ENCODE measurements around the gene SMTNL2.
"Not testable (repeated sequence)": the region's sequence is repeated elsewhere in the genome, so short reads cannot be mapped to it uniquely, and the experiment has no call there.

The SMTNL2 gene

GRCh38 chr17:4560421-4560820, 23.9 kb upstream of the SMTNL2 start, which contains the start of gene GGT6:
Gene GGT6 (minus strand): TSS chr17:4560577. CDS start chr17:4560521, 56 bp downstream.
- no peak for DNase-seq (ENCODE audit: low spot score)

DNA sequence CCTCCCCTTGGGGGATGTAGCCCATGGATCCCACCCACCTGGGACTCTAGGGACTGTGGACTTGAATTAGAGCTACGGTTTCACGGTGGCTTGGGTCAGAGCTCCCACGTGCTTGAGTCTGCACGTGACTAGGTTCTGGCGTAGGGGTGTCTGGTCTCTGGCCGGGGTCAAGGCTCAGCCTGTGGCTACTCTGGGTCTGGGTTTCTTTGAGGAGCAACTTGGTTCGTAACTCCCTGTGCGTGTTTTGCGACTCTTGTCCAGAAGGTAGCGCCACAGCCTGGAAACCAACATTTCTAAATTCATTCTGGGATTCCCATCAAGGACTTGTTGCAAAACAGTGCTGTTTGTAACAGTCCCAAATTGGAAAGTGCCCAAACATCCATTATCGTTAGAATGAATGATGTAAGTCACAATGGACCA, 23.5 kb upstream of the SMTNL2 start:
- no peak for DNase-seq (ENCODE audit: low spot score)

- DNase-seq (ENCODE audit: low spot score): no peak
Observed at GRCh38 chr17:4562015-4562969, 22.0 kb upstream of the SMTNL2 start.

DNA sequence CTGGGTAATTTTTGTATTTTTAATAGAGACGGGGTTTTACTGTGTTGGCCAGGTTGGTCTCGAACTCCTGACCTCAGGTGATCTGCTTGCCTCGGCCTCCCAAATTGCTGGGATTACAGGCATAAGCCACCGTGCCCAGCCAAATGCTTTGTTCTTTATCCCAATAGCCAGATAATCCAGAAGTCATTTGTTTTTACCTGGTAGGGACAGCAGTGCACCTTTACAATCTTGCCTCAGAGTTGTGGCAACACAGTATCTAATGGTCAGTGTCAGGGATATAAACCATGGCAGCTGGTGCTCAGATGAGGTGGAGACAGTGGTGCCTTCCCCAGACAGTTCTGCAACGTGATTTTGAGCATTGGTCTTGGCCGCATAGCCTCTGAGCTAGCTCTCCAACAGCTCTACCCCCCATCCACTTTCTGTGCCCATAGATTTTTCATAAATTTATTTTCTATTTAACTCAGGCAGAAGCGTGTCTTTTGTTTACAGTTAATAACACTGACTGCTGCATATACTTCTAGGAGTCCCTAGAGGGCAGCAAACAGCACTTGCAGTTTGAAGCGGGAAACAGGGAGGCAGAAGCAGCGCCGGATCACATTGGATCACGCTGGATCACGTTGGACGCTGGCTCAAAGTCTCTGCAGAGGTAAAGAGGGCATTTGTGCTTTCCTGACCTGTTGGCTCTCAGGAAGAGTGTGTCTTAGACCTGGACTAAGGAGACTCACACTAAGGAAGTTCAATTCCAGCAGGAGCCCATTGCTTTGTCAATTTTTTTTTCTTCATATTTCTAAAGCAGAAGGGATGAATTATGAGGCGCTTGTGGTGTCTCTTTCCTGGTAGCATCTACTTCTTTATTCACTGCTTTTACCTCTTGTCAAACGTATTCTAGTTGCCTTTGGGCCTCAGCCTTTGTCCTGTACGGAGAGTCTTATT, 18.9 kb upstream of the SMTNL2 start:
- DNase-seq (ENCODE audit: low spot score): peak; percentile 88

GRCh38 chr17:4566785-4567184, 17.5 kb upstream of the SMTNL2 start:
- peak; percentile 75 for DNase-seq (ENCODE audit: low spot score)

DNA sequence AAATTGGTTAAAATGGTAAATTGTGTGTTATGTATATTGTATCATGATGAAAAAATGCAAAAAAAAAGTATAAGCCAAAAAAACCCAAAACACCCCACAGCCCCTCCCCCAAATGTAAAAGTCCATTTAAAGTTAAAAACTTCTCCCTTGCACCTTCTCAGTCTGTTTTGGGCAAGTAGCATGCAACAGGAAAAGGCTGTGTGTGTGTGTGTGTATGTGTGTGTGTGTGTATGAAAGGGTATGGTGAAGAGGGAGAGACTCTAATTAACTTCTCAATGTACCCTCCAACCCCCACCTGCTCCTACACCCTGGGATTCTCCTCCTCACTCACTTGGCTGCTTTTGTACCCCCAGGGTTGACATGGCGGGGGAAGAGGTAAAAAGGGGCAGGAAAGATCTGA, 14.7 kb upstream of the SMTNL2 start:
- no peak for DNase-seq (ENCODE audit: low spot score)

- DNase-seq (ENCODE audit: low spot score): no peak
Observed at GRCh38 chr17:4572131-4572530, 12.2 kb upstream of the SMTNL2 start.

GRCh38 chr17:4573115-4573514, 11.2 kb upstream of the SMTNL2 start:
- DNase-seq (ENCODE audit: low spot score): no peak

DNA sequence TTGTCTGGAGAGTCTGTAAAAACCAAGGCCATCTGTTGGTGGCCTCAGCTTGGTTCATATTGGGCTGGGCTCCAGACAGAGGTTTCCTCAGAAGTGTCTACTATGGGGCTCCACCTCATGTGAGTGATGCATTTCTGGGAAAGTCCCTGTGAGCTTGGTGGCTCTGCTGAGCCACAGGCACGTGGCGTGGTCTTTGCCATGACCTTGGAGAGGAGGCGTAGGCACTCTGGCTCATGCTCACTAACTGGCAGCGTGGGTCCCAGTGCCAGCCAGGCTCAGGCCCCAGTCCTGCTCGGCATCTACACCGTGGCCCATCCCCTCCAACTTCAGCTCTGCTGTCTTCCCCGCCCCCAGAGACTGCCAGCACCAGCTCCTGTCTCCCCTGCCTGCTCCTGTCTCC, 10.7 kb upstream of the SMTNL2 start:
- DNase-seq (ENCODE audit: low spot score): no peak

DNA sequence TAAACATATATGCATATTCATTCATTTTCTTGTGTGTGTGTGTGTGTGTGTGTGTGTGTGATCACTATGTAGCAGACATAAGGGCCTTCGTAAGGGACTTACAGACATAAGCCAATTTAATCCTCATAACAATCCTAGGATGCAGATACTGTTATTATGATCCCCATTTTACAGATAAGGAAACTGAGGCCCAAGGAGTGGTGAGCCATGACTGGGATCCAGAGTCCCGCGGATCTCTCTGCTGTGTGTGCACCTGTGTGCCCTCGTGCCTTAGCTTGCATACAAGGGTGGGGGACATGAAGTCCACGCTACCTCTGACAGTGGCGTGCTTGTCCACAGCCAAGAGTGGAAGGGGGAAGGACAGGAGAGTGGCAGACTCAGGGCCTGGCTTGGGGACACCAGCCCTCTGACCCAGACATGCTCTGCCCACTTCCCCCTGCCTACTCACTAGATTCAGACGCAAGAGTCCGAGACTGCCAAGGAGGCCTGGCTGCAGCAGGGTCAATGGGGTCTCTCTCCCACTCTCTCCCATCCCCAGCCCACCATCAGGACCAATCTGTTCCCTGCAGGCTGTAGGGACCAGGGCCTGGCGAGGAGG, 9.8 kb upstream of the SMTNL2 start:
- DNase-seq (ENCODE audit: low spot score): no peak

- DNase-seq (ENCODE audit: low spot score): no peak
Observed at GRCh38 chr17:4576161-4576558, 8.2 kb upstream of the SMTNL2 start.

DNA sequence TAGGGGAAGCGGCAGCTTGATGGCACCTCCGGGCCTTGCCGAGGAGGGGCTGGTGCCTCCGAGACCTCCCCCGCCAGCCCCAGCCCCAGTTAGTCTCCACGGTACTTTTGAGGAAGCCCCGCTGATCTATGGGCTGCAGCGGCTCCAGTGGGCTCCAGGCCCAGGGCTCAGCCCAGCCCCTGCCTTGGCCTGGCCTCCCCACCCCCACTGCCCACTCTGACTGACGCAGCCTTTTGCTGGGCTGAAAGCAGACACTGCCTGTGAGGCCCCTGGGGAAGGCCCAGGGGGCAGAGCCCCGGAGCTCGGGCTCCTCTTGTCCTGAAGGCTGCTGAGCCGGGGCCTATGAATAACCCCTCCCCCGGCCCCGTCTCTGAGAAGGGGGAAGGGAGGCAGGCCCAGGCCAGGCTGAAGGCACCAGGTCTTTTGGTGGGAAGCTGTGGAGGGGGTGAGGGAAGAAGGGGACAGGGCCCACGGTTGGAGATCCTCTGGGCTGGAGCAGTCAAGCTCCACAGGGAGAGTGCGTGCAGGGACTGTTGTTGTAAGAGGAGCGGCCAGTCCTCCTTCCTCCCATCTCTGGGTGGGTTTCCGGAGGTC, 7.5 kb upstream of the SMTNL2 start:
- no peak for DNase-seq (ENCODE audit: low spot score)

DNA sequence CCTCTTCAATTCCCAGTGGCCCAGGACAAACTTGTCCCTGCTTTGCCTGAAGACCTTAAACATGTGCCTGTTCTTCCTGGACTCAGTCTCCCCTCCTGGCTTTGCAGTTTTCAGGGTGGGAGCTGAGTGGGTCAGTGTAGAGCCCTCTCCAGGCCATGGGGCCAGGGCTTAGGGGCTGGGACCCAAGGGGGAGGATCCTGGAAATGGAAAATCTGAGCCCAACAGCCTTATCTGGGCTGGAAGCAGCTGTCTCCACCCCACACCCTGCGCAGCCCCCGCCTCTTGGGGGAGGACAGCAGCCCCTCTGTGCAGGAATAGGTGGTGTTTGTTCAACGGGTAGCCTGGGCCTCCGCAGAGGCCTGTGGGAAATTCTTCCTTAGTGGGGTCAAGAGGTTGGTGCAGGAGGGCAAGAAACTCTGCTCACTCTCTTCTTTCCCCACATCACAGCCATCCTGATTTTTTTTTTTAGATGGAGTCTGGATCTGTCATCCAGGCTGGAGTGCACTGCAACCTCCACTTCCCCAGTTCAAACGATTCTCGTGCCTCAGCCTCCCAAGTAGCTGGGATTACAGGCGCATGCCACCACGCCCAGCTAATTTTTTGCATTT, 6.8 kb upstream of the SMTNL2 start:
- DNase-seq (ENCODE audit: low spot score): no peak

DNA sequence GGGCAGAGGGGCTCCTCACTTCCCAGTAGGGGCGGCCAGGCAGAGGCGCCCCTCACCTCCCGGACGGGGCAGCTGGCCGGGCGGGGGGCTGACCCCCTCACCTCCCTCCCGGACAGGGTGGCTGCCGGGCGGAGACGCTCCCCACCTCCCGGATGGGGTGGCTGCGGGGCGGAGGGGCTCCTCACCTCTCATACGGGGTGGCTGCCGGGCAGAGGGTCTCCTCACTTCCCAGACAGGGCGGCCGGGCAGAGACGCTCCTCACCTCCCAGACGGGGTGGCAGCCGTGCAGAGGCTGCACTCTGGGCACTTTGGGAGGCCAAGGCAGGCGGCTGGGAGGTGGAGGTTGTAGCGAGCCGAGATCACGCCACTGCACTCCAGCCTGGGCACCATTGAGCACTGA, 6.0 kb upstream of the SMTNL2 start:
- DNase-seq (ENCODE audit: low spot score): not testable (repeated sequence)

DNA sequence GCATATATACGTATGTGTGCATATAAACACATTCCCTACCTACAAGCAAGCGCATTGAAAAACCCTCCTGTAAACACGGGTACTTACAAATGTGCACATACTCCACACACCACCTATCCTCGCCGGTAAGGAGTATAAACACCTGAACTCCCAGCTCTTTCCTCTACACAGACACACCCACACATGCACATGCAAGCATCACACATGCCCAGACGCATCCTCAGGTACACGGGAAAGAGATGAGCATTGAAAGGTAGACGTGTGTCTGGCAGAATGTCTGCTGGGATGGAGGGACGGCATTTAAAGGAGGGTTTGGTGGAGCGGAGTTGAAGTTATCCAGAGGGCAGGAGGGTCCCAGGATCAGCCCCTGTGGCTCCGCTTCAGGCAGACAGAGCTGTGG, 4.7 kb upstream of the SMTNL2 start:
- DNase-seq (ENCODE audit: low spot score): no peak

DNA sequence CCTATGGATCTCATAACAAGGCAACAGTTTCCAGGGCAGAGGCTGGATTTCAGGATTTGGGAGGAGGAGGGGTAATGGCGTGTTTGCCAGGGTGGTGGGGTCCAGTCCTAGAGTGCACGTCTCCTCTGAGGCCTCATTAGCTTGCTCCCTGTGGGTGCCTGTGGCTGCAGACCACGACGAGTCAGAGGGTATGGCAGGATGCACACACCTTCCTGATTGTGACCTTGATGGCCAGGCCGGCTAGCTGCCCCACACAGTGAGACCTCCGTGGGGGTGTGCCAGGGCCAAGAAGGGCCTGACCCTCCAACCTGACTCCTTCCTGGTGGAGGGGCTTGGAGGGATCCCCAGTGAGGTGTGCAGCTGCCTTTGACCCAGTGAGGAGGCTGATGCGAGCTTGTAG, 4.0 kb upstream of the SMTNL2 start:
- no peak for DNase-seq (ENCODE audit: low spot score)

GRCh38 chr17:4582101-4582501, 2.2 kb upstream of the SMTNL2 start:
- no peak for DNase-seq (ENCODE audit: low spot score)

GRCh38 chr17:4582691-4583090, 1.6 kb upstream of the SMTNL2 start:
- no peak for DNase-seq (ENCODE audit: low spot score)

GRCh38 chr17:4583206-4583605, 1.1 kb upstream of the SMTNL2 start:
- DNase-seq (ENCODE audit: low spot score): no peak

DNA sequence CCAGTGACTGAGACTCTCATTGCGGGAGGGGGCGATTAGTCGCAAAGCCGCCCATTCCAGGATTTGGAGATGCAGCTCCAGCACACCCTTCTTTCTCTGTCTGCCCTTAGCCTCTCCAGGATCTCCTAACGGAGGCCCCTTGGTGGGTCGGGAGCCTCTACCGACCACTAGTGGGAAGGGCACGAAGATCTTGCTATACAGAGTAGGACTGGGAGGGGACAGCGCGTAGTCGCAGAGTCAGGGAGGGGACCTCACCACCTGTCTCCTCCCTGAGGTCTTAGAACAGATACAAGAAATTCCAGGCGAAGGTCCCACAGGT, 588 bp upstream of the SMTNL2 start:
- no peak for DNase-seq (ENCODE audit: low spot score)

DNA sequence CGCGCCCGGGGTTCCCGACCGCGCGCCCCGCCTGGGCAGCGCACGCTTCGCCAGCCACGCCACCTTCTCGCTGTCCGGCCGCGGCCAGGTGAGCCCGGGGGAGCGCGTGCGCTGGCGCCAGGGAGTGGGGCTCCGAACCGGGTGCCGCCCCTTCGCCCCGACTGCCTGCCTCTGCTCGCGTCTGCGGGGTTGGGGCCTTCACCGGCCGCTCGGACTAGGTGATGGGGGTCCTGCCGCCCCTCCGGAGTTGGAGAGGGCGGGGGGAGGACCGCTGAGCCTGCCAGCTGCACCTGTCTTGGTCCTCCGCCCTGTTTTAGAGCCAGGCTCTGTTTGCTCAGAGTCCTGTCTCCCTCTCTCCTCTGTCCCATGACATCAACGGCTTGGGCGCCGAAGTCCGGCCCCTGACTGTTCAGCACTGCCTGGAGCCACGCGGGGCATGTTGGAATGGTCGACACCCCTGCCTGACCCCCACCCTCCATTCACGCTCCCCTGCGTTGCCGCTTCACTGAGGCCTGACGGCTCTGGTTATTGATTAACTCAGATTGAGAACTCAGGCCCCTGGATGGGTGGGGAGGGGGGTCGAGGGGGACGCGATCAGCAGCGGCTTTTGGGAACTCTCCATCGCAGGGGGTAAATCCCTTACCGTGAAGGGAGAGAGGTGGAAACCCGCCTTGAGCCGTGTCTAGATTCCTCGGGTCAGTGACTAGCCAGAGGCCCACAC, 748 bp downstream of the SMTNL2 start:
- DNase-seq (ENCODE audit: low spot score): no peak
